Sigmoid colon (tissue), 7 donors: ENCODE data around the gene BAX. TPM values are rescaled to one million over a fixed set of nuclear protein-coding genes. Genes with fewer than 3 reads are reported as not detected.
A peak's percentile ranks its signal among the peaks of the same experiment; 100 is the strongest.
"Not testable (repeated sequence)": the region's sequence is repeated elsewhere in the genome, so short reads cannot be mapped to it uniquely, and the experiment has no call there.

Experiments used
- DNase-seq: peaks from one replicate; pipeline ENCODE4 v3.0.0-alpha.2; 2019
- H3K27ac ChIP-seq, 4 donors: fragments of 200-600 bp; sonication (generic); one replicate each; pipeline ENCODE4 v1.5.1; 2016 to 2019; ENCODE audit warnings: mild to moderate bottlenecking in 1 of 4
- H3K27me3 ChIP-seq, 3 donors: fragments of 200-600 bp; sonication (generic); one replicate each; pipeline ENCODE4 v1.5.1; 2019; ENCODE audit warnings: mild to moderate bottlenecking in 1 of 3
- H3K36me3 ChIP-seq, 4 donors: fragments of 200-600 bp; sonication (generic); one replicate each; pipeline ENCODE4 v1.5.1; 2016 to 2019
- H3K4me1 ChIP-seq, 4 donors: fragments of 200-600 bp; sonication (generic); one replicate each; pipeline ENCODE4 v1.5.1; 2017 to 2019
- H3K4me3 ChIP-seq, 4 donors: fragments of 200-600 bp; sonication (generic); one replicate each; pipeline ENCODE4 v1.5.1; 2017 to 2019; ENCODE audit warnings: mild to moderate bottlenecking in 2 of 4, moderate library complexity in 1 of 4
- H3K9me3 ChIP-seq, 4 donors: fragments of 200-600 bp in 3 of 4; sonication (generic) in 3 of 4; one replicate each; pipeline versions ENCODE4 v1.5.1 to v1.6.1; 2013 to 2019
- EP300 ChIP-seq, 4 donors: sonication (generic); formaldehyde crosslinking; IDR thresholded peaks; one replicate each; pipeline ENCODE4 v1.6.1; 2017; ENCODE audit warnings: antibody characterized with exemption in 4 of 4
- POLR2A ChIP-seq, 2 donors: fragments of 450-650 bp; IDR thresholded peaks; one replicate each; pipeline ENCODE4 v1.6.1; 2016; ENCODE audit warnings: antibody characterized with exemption in 2 of 2, mild to moderate bottlenecking in 2 of 2, moderate library complexity in 2 of 2
- POLR2AphosphoS5 ChIP-seq, 4 donors: sonication (generic); formaldehyde crosslinking; IDR thresholded peaks; one replicate each; pipeline ENCODE4 v1.6.1; 2017; ENCODE audit warnings: antibody characterized with exemption in 4 of 4
- WGBS, 2 donors: extraction: QIAGEN DNeasy Blood & Tissue Kit; methylation state at CpG; one replicate each; pipeline ENCODE4 v1.1.7; 2013; 5-methylcytosine and 5-hydroxymethylcytosine counted together
- intact Hi-C: fragments of 100-400 bp; cut with DNase I; formaldehyde crosslinking; loops from one replicate; pipeline ENCODE4 v1.15.1; 2023
- polyA plus RNA-seq, 3 donors: library from polyadenylated mRNA; stranded (reverse); fragments of 200-250 nt; gene quantifications; one replicate each; pipeline ENCODE4 v1.2.3, GENCODE V29; 2013
- total RNA-seq, 4 donors: library from RNA; depleted of rRNA; stranded (reverse); fragments of >200 nt; gene quantifications; one replicate each; pipeline ENCODE4 v1.1.0, GENCODE V29; 2016
- TF ChIP-seq, protein P1 (sequence below), 4 experiments: fragments of 450-650 bp in 3 of 4; fragments of 200-600 bp in 1 of 4; IDR thresholded peaks; one replicate each; pipeline ENCODE4 v1.5.1; 2016 to 2019; ENCODE audit warnings: antibody characterized with exemption in 4 of 4, mild to moderate bottlenecking in 3 of 4, moderate library complexity in 2 of 4
- donor health status: healthy with polysubstance abuse.
- donor health status: Bipolar disorder and iron deficiency.
- donor health status: healthy.

BAX gene
- total and polyA plus RNA-seq, 7 donors = 17.9 to 216 (median 61.5) TPM

DNA sequence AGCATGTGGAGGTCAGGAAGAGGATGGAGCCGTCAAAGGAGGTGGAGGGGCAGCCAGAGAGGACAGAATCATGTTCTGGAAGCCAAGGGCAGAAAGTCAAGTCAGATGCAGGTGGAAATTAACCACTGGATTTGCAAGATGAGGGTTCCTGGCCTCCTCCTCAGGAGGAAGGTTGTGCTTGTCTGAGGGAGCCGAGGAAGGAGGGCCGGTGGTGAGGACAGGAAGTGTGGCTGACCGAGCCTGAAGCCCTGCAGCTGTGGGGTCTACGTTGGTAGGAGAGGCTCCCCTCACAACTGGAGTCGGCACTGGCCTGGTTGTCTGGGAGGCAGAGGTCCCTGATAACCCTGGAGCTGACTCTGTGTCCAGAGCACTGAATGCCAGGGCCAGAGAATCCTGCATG, 36.6 kb upstream of the BAX start:
- peaks cover 11 to 97% (median 45%) of the 10 kb centered on the region in 4 donors for H3K36me3 ChIP-seq
- no peak overlapping the region for H3K4me3 ChIP-seq
- no peak for DNase-seq
- H3K27ac ChIP-seq = no peak overlapping the region
- TF ChIP-seq, protein P1, sequence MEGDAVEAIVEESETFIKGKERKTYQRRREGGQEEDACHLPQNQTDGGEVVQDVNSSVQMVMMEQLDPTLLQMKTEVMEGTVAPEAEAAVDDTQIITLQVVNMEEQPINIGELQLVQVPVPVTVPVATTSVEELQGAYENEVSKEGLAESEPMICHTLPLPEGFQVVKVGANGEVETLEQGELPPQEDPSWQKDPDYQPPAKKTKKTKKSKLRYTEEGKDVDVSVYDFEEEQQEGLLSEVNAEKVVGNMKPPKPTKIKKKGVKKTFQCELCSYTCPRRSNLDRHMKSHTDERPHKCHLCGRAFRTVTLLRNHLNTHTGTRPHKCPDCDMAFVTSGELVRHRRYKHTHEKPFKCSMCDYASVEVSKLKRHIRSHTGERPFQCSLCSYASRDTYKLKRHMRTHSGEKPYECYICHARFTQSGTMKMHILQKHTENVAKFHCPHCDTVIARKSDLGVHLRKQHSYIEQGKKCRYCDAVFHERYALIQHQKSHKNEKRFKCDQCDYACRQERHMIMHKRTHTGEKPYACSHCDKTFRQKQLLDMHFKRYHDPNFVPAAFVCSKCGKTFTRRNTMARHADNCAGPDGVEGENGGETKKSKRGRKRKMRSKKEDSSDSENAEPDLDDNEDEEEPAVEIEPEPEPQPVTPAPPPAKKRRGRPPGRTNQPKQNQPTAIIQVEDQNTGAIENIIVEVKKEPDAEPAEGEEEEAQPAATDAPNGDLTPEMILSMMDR (IDR thresholded peaks at IDR 0.05) = no peak
- TF ChIP-seq POLR2A (IDR thresholded peaks at IDR 0.05) (no peak), EP300 (IDR thresholded peaks at IDR 0.05) (no peak), POLR2AphosphoS5 (IDR thresholded peaks at IDR 0.05) (no peak)
- 68 to 87% methylated on average over 6 of the region's 6 CpGs for WGBS, 2 donors
- intact Hi-C loops = no loop called here
- no peaks in the 10 kb centered on the region for H3K9me3 ChIP-seq
- no peaks in the 10 kb centered on the region for H3K4me1 ChIP-seq
- no peaks in the 10 kb centered on the region for H3K27me3 ChIP-seq

- TF ChIP-seq POLR2AphosphoS5 (IDR thresholded peaks at IDR 0.05) (no peak), EP300 (IDR thresholded peaks at IDR 0.05) (no peak), POLR2A (IDR thresholded peaks at IDR 0.05) (no peak)
- TF ChIP-seq, protein P1 (IDR thresholded peaks at IDR 0.05) = no peak
- DNase-seq = no peak
- 91 to 93% methylated on average over 18 of the region's 18 CpGs for WGBS, 2 donors
- no peaks in the 10 kb centered on the region for H3K9me3 ChIP-seq
- H3K4me1 ChIP-seq = no peaks in the 10 kb centered on the region
- no peaks in the 10 kb centered on the region for H3K27me3 ChIP-seq
- intact Hi-C loops = no loop called here
- H3K36me3 ChIP-seq = peaks cover 5 to 97% (median 38%) of the 10 kb centered on the region in 4 donors
- no peak overlapping the region for H3K27ac ChIP-seq
- H3K4me3 ChIP-seq = no peak overlapping the region
These were observed 35.9 kb upstream of the BAX start for GRCh38 chr19:48918801-48919247.

DNA sequence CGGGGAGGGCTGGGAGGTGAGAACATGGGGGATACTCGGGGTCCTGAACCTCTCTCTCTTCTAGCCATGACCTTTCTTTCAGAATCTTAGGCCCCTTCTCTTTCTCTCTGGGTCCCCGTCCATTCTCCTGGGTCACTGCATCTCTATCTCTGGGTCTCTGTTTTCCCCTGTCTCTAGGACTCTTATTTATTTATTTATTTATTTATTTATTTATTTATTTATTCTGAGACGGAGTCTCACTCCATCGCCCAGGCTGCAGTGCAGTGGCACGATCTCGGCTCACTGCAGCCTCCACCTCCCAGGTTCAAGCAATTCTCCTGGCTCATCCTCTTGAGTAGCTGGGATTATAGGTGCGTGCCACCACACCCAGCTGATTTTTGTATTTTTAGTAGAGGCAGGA, 35.4 kb upstream of the BAX start:
- H3K27ac ChIP-seq, H3K4me3 ChIP-seq, intact Hi-C loops, DNase-seq, H3K27me3 ChIP-seq, H3K4me1 ChIP-seq, H3K9me3 ChIP-seq: not testable (repeated sequence)
- peaks cover 2 to 93% (median 33%) of the 10 kb centered on the region in 4 donors for H3K36me3 ChIP-seq
- 93 to 95% methylated on average over 8 of the region's 8 CpGs for WGBS, 2 donors

DNA sequence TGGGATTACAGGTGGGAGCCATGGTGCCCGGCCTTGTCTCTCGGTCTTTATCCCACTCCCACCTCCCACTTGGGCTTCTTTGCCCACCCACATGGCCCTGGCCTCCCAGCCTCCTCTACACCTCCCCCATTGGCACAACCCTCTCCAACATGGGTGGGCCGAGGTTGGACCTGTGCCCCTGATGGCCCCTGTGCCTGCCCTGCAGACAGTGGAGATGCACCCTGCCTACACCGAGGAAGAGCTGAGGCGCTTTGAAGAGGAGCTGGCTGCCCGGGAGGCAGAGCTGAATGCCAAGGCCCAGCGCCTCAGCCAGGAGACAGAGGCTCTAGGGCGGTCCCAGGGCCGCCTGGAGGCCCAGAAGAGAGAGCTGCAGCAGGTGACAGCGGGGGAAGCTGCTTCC, 33.7 kb upstream of the BAX start:
- intact Hi-C loops = no loop called here
- Histone ChIP-seq H3K9me3 (no peaks in the 10 kb centered on the region), H3K4me3 (no peak overlapping the region), H3K36me3 (peaks cover 0 to 78% (median 25%) of the 10 kb centered on the region in 4 donors), H3K27me3 (no peaks in the 10 kb centered on the region), H3K4me1 (no peaks in the 10 kb centered on the region), H3K27ac (no peak overlapping the region)
- TF ChIP-seq EP300 (IDR thresholded peaks at IDR 0.05) (no peak), POLR2AphosphoS5 (IDR thresholded peaks at IDR 0.05) (no peak), POLR2A (IDR thresholded peaks at IDR 0.05) (no peak)
- TF ChIP-seq, protein P1 (IDR thresholded peaks at IDR 0.05) = no peak
- WGBS, 2 donors = 91 to 93% methylated on average over 10 of the region's 10 CpGs
- no peak for DNase-seq

GRCh38 chr19:48921721-48922500, 32.8 kb upstream of the BAX start:
- Histone ChIP-seq H3K9me3 (no peaks in the 10 kb centered on the region), H3K4me3 (no peak overlapping the region), H3K27ac (no peak overlapping the region), H3K36me3 (peaks cover 0 to 68% (median 25%) of the 10 kb centered on the region in 4 donors), H3K27me3 (no peaks in the 10 kb centered on the region), H3K4me1 (peaks cover 0 to 6% (median 1%) of the 10 kb centered on the region in 4 donors)
- intact Hi-C loops = no loop called here
- TF ChIP-seq POLR2AphosphoS5 (IDR thresholded peaks at IDR 0.05) = peak in 1 of 4 donors; percentile 6
- TF ChIP-seq, protein P1 (IDR thresholded peaks at IDR 0.05) = no peak
- no peak for DNase-seq
- 90 to 93% methylated on average over 12 of the region's 12 CpGs for WGBS, 2 donors
